H1 (cell line): ENCODE measurements around the gene UBAP2. TPM values are rescaled to one million over a fixed set of nuclear protein-coding genes. Genes with fewer than 3 reads are reported as not detected.

ENCODE experiments used
- BACH1 ChIP-seq: IDR thresholded peaks from 2 replicates; pipeline ENCODE4 v1.6.1; 2012; ENCODE audit warnings: low read length, improper control_type of control experiment
- CHD2 ChIP-seq: IDR thresholded peaks from 2 replicates; pipeline ENCODE4 v1.6.1; 2012; ENCODE audit warnings: low read length, improper control_type of control experiment
- CHD7 ChIP-seq: fragments of 300-600 bp; sonication (generic); IDR thresholded peaks from 2 replicates; pipeline ENCODE4 v1.7.1; 2012; ENCODE audit warnings: low read length, moderate library complexity, mild to moderate bottlenecking, inconsistent platforms; ENCODE audit not compliant: insufficient replicate concordance
- GTF2F1 ChIP-seq: IDR thresholded peaks from 2 replicates; pipeline ENCODE4 v1.6.1; 2012; ENCODE audit warnings: low read depth, low read length, improper control_type of control experiment, borderline replicate concordance
- HDAC6 ChIP-seq: IDR thresholded peaks from one replicate; pipeline ENCODE4 v1.7.1; 2012; ENCODE audit warnings: low read depth, mild to moderate bottlenecking, inconsistent platforms, low read length, moderate library complexity
- JUN ChIP-seq: IDR thresholded peaks from 2 replicates; pipeline ENCODE4 v1.6.1; 2011; ENCODE audit warnings: low read depth, mild to moderate bottlenecking, improper control_type of control experiment, low read length
- RAD21 ChIP-seq, 2 experiments: IDR thresholded peaks in 1 of 2; conservative IDR thresholded peaks in 1 of 2; 2 replicates each; pipeline ENCODE4 v1.6.1; 2011; ENCODE audit warnings: low read depth in 2 of 2, low read length in 2 of 2, improper control_type of control experiment in 1 of 2, inconsistent platforms in 1 of 2, mild to moderate bottlenecking in 1 of 2, moderate library complexity in 1 of 2
- TEAD4 ChIP-seq: IDR thresholded peaks from 2 replicates; pipeline ENCODE4 v1.6.1; 2012; ENCODE audit warnings: low read depth, low read length, inconsistent platforms, mixed read lengths
- polyA plus RNA-seq, 7 experiments: library from polyadenylated mRNA; depleted of rRNA in 3 of 7; stranded (reverse) in 5 of 7; unstranded in 2 of 7; fragments of >200 nt in 5 of 7; fragments of 200-250 nt in 2 of 7; gene quantifications; 1 replicate in 5 of 7; 2 replicates in 1 of 7; 4 replicates in 1 of 7; pipeline versions ENCODE4 v1.2.1 to v1.2.3, GENCODE V29; 2011 to 2013; ENCODE audit warnings: missing spikeins in 2 of 7, mixed read lengths in 2 of 7
- total RNA-seq: library from RNA; stranded (reverse); fragmentation: NEBNext Ultra II Directional; extraction: Animal tissue kit (Norgen Biotek cat#: 25700); gene quantifications from 2 replicates; pipeline ENCODE4 v1.2.1, GENCODE V29; 2021

Gene UBAP2
- total and polyA plus RNA-seq, 2 of the 8 experiments (the other 6 are each of a cell fraction or from before 2014, with no cell fraction given) = 75.0 to 81.4 TPM

- TF ChIP-seq CHD7 (no peak), JUN (no peak), CHD2 (no peak), HDAC6 (no peak), BACH1 (no peak), RAD21 (IDR thresholded peaks at IDR 0.05 in 1 of 2, conservative IDR thresholded peaks at IDR 0.05 in 1 of 2; ENCODE audit: low read depth in 2 of 2, low read length in 2 of 2) (no peak), GTF2F1 (no peak), TEAD4 (no peak)
Observed at GRCh38 chr9:34034698-34035065, 14.0 kb downstream of the UBAP2 start (continued).
